22Rv1 (cell line): ENCODE results near the gene ARHGAP31.

Source experiments
- ZFX ChIP-seq: fragments of 450-650 bp; IDR thresholded peaks from 2 replicates; pipeline ENCODE4 v1.6.1; 2017; ENCODE audit warnings: antibody characterized with exemption, borderline replicate concordance
- TF ChIP-seq, protein P1 (sequence below): fragments of 450-650 bp; IDR thresholded peaks from 2 replicates; pipeline ENCODE4 v1.5.1; 2017; ENCODE audit warnings: mild to moderate bottlenecking

DNA sequence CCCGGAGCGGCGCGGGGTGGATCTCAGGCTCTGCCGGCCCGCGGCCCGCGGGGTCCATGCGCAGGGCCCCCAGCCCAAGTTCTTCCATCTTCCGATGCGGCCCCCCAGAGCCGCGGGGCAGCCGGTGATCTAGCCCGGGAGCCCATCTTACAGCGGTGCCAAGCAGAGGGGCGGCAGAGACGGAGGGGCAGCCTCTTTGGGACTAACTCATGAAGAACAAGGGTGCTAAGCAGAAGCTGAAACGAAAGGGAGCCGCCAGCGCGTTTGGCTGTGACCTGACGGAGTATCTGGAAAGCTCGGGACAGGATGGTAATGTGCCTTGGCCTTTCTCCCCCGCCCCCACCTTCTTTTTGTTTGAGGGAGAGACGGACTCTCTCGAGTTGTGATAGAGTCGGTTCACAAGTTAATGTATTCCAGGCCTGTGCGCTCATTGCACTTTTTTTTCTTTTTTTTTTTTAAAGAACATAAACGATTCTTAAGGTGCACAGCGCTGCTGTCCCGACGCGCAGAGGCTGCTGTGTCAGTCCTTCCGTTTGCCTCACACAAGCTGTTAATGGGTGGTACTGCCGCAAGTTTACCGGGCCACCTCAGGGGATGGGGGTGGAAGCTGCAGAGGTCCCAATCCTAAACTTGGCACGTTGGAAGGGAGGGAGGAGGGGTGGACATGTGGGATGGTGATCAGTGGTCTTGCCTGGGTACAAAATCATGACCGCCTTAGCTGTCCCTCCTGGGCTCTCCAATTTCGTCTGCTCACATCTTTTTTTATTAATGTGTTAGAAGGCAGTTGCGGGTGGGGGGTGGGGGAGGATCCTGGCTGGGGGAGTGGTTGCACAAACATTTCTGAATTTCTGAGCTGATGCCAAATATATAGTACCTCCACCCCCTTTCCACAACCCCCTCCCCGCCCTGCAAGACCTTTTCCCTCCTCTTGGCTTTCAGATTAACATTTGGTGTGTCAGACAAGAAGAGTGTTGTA lies 801 bp downstream of the ARHGAP31 start:
- TF ChIP-seq, protein P1, sequence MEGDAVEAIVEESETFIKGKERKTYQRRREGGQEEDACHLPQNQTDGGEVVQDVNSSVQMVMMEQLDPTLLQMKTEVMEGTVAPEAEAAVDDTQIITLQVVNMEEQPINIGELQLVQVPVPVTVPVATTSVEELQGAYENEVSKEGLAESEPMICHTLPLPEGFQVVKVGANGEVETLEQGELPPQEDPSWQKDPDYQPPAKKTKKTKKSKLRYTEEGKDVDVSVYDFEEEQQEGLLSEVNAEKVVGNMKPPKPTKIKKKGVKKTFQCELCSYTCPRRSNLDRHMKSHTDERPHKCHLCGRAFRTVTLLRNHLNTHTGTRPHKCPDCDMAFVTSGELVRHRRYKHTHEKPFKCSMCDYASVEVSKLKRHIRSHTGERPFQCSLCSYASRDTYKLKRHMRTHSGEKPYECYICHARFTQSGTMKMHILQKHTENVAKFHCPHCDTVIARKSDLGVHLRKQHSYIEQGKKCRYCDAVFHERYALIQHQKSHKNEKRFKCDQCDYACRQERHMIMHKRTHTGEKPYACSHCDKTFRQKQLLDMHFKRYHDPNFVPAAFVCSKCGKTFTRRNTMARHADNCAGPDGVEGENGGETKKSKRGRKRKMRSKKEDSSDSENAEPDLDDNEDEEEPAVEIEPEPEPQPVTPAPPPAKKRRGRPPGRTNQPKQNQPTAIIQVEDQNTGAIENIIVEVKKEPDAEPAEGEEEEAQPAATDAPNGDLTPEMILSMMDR = no peak
- no peak for TF ChIP-seq ZFX
